SH-SY5Y (cell line): ENCODE data around the gene LRRC25.

Experiments
- GATA2 ChIP-seq: IDR thresholded peaks from 2 replicates; pipeline ENCODE4 v1.6.1; 2011; ENCODE audit warnings: mild to moderate bottlenecking, low read depth, low read length
- GATA3 ChIP-seq: IDR thresholded peaks from 2 replicates; pipeline ENCODE4 v1.6.1; 2011; ENCODE audit warnings: low read depth, mild to moderate bottlenecking, low read length, moderate library complexity

GRCh38 chr19:18380843-18381242 is 16.6 kb downstream of the LRRC25 start:
- TF ChIP-seq GATA2 = no peak
- no peak for TF ChIP-seq GATA3
